Skeletal muscle satellite cell (primary cell): Measurements from ENCODE around the gene MEOX2. TPM values are rescaled to one million over a fixed set of nuclear protein-coding genes. Genes with fewer than 3 reads are reported as not detected.

ENCODE experiments used
- H3K27me3 ChIP-seq: 2 replicates; pipeline ENCODE4 v1.7.0; 2013; ENCODE audit warnings: low read length; ENCODE audit not compliant: control insufficient read depth, insufficient read depth
- H3K36me3 ChIP-seq: 2 replicates; pipeline ENCODE4 v1.7.0; 2013; ENCODE audit warnings: mild to moderate bottlenecking, control low read depth, low read length; ENCODE audit not compliant: insufficient read depth
- H3K4me1 ChIP-seq: 2 replicates; pipeline ENCODE4 v1.7.0; 2013; ENCODE audit warnings: low read length; ENCODE audit not compliant: control insufficient read depth, insufficient read depth
- H3K4me2 ChIP-seq: 2 replicates; pipeline ENCODE4 v1.7.0; 2013; ENCODE audit warnings: mild to moderate bottlenecking, low read length
- H3K4me3 ChIP-seq: 2 replicates; pipeline ENCODE4 v1.7.0; 2013; ENCODE audit warnings: low read length
- H3K9ac ChIP-seq: 2 replicates; pipeline ENCODE4 v1.7.0; 2013; ENCODE audit warnings: mild to moderate bottlenecking, low read depth, low read length, moderate library complexity
- H3K9me3 ChIP-seq: replicated peaks from 2 replicates; pipeline ENCODE4 v1.7.0; 2013; ENCODE audit warnings: mild to moderate bottlenecking, control low read depth, low read length
- total RNA-seq: library from RNA; depleted of rRNA; stranded (reverse); fragments of >200 nt; gene quantifications from 2 replicates; pipeline ENCODE4 v1.2.3, GENCODE V29; 2012; rRNA removed

The MEOX2 gene
- 8.1 and 25.1 TPM in 2 replicates for total RNA-seq

DNA sequence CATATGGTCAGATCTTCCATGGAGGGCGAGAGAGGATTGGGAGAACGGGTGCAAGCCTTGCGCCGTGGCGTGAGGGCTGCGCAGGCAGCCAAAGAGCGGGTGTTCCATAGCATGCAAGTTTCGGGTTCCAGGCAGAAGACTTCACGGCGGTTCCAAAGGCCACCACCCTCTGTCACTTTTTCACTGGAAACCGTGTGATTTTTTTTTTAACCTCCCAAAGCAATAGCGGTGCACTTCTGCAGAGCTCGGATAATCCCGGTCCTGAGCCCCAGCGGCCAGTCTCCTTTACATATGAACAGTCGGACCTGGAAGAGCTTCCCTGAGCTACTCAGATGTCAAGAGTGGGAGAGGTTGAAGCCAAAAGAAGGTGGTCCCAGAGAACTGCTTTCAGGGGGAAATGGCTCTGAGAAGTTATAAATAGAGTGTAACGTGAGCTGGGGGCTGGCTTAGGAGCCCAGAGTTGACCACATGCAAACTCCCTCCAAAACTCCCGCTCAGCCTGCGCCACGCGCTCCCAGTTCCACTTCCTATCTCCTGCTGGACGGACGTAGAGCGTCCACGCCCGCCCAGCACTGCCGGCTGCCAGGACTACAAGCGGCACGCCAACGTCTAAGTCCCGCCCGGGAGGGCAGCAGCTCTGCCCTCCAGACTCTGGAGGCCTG lies at the start of gene MEOX2:
Gene MEOX2, minus strand, starts transcription at position 389 of the 662 bp plus-strand sequence. Its CDS starts 281 bp downstream, at position 108.
- Histone ChIP-seq H3K9me3 (no peaks in the 10 kb centered on the region), H3K9ac (peak within 1 kb of the TSS; percentile 50), H3K4me3 (peak within 1 kb of the TSS; percentile 76), H3K4me1 (peaks cover 22% of the 10 kb centered on the region), H3K4me2 (peak within 1 kb of the TSS; percentile 96), H3K36me3 (no peaks in the 10 kb centered on the region), H3K27me3 (peaks cover 39% of the 10 kb centered on the region)

DNA sequence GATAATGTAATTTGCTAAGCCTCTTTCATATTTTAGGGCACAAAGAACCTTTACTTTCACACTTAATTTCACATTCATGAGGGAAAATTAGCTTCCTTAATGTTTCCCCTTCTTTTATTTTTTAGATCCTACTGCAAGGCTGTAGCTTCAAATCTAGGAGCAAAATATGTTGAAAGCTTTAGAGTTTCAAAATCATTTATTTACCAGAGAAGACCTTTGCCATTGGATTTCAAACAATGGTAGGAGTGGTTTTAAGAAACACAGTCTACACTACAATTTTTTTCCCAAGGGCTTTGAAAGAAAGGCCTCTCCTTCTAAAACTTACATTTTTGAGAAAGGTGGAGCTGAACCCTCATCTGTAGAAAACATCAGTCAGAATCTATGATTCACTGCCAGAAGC lies 43.3 kb upstream of the MEOX2 start:
- Histone ChIP-seq H3K4me1 (no peaks in the 10 kb centered on the region), H3K9me3 (no peaks in the 10 kb centered on the region), H3K9ac (no peak overlapping the region), H3K4me3 (no peak overlapping the region), H3K4me2 (no peak overlapping the region), H3K36me3 (no peaks in the 10 kb centered on the region), H3K27me3 (no peaks in the 10 kb centered on the region)

DNA sequence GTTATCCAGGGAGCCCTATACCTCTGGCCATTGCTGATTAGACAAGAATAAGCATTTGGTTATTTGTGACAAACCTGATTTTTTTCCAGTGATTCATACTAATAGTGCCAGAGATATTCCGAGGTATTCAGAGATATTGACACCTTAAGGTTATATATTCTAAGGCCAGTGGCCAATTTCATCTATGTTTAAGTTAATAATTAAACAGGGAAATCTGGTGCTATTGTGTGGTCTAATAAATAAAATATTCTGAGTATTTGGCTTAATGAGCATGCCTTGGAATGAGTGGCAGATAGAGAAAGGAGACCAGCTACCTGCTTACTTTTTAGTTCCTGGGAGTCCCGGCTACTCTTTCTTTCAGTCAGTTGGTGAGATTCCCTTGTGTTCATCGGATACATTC lies 38.6 kb upstream of the MEOX2 start:
- no peak overlapping the region for H3K4me2 ChIP-seq
- no peaks in the 10 kb centered on the region for H3K36me3 ChIP-seq
- H3K27me3 ChIP-seq, result no peaks in the 10 kb centered on the region
- no peak overlapping the region for H3K9ac ChIP-seq
- no peaks in the 10 kb centered on the region for H3K9me3 ChIP-seq
- no peak overlapping the region for H3K4me3 ChIP-seq
- no peaks in the 10 kb centered on the region for H3K4me1 ChIP-seq

DNA sequence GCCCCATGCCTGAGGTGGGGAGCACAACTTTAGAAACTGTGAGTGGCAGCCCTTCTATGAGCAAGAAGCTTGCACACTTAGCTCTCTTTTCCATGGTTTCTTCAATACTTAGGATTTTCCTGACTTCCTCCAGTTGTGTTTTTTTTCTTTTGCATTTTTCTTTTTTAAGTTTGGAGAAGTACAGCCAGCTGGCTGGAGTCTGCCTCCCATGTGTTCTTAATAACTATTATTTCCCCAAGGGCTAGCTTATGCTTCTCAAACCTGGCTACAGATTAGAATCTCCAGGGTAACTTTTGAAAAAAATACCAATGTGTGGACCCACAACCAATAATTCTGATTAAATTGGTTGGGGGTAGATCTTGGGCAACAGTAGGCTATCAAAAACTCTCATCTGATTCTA lies 37.4 kb upstream of the MEOX2 start:
- Histone ChIP-seq H3K27me3 (no peaks in the 10 kb centered on the region), H3K4me3 (no peak overlapping the region), H3K4me2 (no peak overlapping the region), H3K9ac (no peak overlapping the region), H3K4me1 (no peaks in the 10 kb centered on the region), H3K36me3 (no peaks in the 10 kb centered on the region), H3K9me3 (no peaks in the 10 kb centered on the region)

DNA sequence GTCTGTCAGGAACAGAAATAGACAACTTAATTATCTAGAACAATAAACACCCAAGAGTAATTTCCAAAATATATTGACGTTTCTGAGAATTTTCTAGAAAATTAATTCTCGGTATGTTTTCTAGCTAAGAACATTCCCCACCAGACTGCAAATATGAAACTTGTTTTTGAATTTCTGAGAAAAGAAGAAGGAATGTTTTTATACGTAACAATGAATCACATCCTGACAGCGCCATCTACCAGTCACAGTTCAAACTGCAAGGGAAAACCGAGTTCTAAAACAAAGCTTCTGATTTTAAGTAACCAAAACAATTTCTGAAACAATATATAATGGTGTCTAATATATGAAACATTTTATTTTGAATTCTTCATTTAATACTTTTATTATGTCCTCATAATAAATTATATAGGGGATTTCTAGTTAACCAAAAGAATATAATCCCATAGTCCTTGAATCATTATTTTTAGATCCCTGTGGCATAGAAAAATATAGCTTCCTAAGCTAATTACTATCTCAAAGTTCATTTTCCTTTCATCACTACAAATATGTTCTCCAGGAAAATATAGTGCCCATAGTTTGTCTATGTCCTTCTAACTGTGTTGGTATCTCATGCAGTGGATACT lies 34.5 kb upstream of the MEOX2 start:
- Histone ChIP-seq H3K36me3 (no peaks in the 10 kb centered on the region), H3K4me1 (no peaks in the 10 kb centered on the region), H3K9me3 (no peaks in the 10 kb centered on the region), H3K9ac (no peak overlapping the region), H3K4me3 (no peak overlapping the region), H3K4me2 (no peak overlapping the region), H3K27me3 (no peaks in the 10 kb centered on the region)

- Histone ChIP-seq H3K4me3 (no peak overlapping the region), H3K4me1 (no peaks in the 10 kb centered on the region), H3K9ac (no peak overlapping the region), H3K36me3 (no peaks in the 10 kb centered on the region), H3K4me2 (no peak overlapping the region), H3K27me3 (no peaks in the 10 kb centered on the region), H3K9me3 (no peaks in the 10 kb centered on the region)
These were observed 32.8 kb upstream of the MEOX2 start for GRCh38 chr7:15719311-15719710.

DNA sequence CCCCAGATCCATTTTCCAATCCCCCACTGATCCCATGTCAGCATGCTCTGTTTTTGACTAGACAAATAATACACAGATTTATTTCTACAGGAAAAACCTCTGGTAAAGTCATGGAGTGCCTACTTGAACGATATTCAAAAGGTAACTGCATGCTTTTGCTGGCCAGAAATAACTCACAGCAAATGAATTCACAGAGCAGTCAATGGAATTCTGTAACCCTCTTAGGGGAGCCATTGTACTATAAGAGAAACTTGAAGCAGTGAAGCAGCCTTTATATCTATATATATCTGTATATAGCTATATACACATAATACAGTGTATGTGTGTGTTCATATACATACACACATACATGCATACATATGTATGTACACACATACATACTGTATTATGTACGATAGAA lies 29.0 kb upstream of the MEOX2 start:
- Histone ChIP-seq H3K27me3 (no peaks in the 10 kb centered on the region), H3K9ac (no peak overlapping the region), H3K9me3 (no peaks in the 10 kb centered on the region), H3K4me1 (no peaks in the 10 kb centered on the region), H3K4me2 (no peak overlapping the region), H3K36me3 (no peaks in the 10 kb centered on the region), H3K4me3 (no peak overlapping the region)

- H3K9ac ChIP-seq, result no peak overlapping the region
- H3K4me2 ChIP-seq, result no peak overlapping the region
These were observed 23.5 kb upstream of the MEOX2 start for GRCh38 chr7:15709978-15710377.

DNA sequence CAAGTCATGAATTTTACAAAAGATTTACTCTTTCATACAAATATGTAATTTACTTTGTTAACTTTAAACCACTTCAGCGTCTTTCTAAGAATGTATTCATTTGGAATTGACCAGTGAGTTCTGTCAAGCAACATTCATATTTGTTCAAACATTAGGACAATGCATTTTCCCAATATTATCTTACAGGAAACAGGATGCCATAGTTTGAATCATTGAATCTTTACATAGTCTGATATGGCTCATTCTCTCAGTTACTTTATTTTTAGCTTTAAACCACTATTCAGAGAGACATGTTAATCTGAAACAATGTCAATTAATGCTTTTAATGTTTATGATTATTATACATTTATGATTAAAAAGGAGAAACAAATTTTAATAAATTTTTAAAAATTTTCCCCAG lies 21.1 kb upstream of the MEOX2 start:
- H3K4me2 ChIP-seq, result no peak overlapping the region
- no peaks in the 10 kb centered on the region for H3K9me3 ChIP-seq
- H3K36me3 ChIP-seq, result no peaks in the 10 kb centered on the region
- H3K27me3 ChIP-seq, result no peaks in the 10 kb centered on the region
- H3K4me3 ChIP-seq, result no peak overlapping the region
- H3K9ac ChIP-seq, result no peak overlapping the region
- H3K4me1 ChIP-seq, result peaks cover 10% of the 10 kb centered on the region

More at GRCh38 chr7:15709978-15710377, 23.5 kb upstream of the MEOX2 start:
- Histone ChIP-seq H3K4me1 (peaks cover 10% of the 10 kb centered on the region), H3K27me3 (no peaks in the 10 kb centered on the region), H3K36me3 (no peaks in the 10 kb centered on the region), H3K4me3 (no peak overlapping the region), H3K9me3 (no peaks in the 10 kb centered on the region)

- Histone ChIP-seq H3K9me3 (no peaks in the 10 kb centered on the region), H3K4me2 (no peak overlapping the region), H3K27me3 (no peaks in the 10 kb centered on the region), H3K36me3 (no peaks in the 10 kb centered on the region), H3K4me3 (no peak overlapping the region), H3K9ac (no peak overlapping the region), H3K4me1 (no peaks in the 10 kb centered on the region)
These were observed 17.2 kb upstream of the MEOX2 start for GRCh38 chr7:15703732-15704131.

DNA sequence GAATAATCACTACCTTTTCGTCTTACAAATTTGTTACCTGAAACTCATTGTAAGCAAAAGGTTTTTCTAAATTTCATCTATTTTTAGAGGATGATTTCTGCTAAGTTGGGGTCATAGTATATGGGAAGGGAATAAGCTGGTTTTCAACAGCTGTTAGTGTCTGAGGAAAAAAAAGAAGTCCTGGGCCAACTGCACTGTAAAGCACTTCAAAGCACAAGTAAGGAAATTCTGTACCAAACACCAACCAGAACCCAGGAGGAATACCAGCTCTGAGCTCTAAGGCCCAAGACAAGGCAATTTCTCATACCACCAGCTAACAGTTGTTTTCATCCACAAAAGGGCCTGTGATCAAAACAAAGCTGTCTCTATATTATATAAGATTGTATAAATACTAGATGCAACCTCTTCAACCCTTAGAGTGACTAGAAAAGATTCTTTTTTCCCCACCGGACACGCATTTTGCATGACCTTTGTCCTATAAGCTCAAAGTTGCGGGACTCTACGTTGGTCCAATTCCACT lies 6.1 kb upstream of the MEOX2 start:
- H3K9ac ChIP-seq, result no peak overlapping the region
- H3K36me3 ChIP-seq, result no peaks in the 10 kb centered on the region
- no peaks in the 10 kb centered on the region for H3K4me1 ChIP-seq
- H3K27me3 ChIP-seq, result peaks cover 12% of the 10 kb centered on the region
- no peak overlapping the region for H3K4me3 ChIP-seq
- no peak overlapping the region for H3K4me2 ChIP-seq
- H3K9me3 ChIP-seq, result no peaks in the 10 kb centered on the region

DNA sequence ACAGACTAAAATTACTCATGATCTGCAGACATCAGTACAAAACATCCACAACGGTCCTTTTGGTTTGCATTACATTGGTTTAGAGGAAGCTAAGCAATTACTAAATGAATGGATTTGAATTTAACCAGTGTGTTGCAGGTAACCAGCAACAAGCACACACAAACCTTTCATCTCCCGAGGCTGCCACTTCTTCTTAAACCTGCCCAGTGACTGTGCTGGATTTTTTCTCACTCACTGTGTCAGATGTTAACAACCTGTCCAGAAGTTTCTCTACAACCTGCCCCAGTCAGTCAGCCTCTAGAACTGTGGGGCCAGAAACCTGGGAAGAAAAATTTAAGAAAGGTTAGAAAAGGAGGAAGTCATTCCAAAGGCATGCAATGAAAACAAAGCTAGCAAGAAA lies 2.4 kb upstream of the MEOX2 start:
- H3K27me3 ChIP-seq, result peaks cover 39% of the 10 kb centered on the region

More for the DNA sequence above, 2.4 kb upstream of the MEOX2 start:
- Histone ChIP-seq H3K4me3 (no peak overlapping the region), H3K4me2 (no peak overlapping the region), H3K9me3 (no peaks in the 10 kb centered on the region), H3K9ac (no peak overlapping the region), H3K4me1 (peaks cover 22% of the 10 kb centered on the region), H3K36me3 (no peaks in the 10 kb centered on the region)
